PC-3 (cell line): Measurements from ENCODE around the gene LATS2. TPM values are rescaled to one million over a fixed set of nuclear protein-coding genes. Genes with fewer than 3 reads are reported as not detected.

Experiments
- ATAC-seq: fragments of 200-7000 bp; cut with Tn5 transposase; 2 replicates; pipeline ENCODE4 v1.9.1; 2020; ENCODE audit warnings: mild to moderate bottlenecking, moderate library complexity
- BruUV-seq: library from RNA; stranded (reverse); fragments of 400-500 nt; replicated peaks from 2 replicates; lab custom pipeline; 2021; lab: Mats Ljungman, UMichigan
- CTCF ChIA-PET: fragments of 300-600 bp; sonication (Branson Sonifier 250); formaldehyde crosslinking; loops from one replicate; lab custom pipeline; 2022; ENCODE audit warnings: antibody characterized with exemption; lab: Charles Lee
- POLR2A ChIA-PET: fragments of 300-600 bp; sonication (Branson Sonifier 250); formaldehyde crosslinking; loops from one replicate; lab custom pipeline; 2022; ENCODE audit warnings: antibody characterized with exemption; ENCODE audit not compliant: unreplicated experiment; lab: Charles Lee
- DNase-seq: peaks from one replicate; pipeline ENCODE4 v3.0.0-alpha.2; 2015
- H2AFZ ChIP-seq: fragments of 300-600 bp; sonication (generic); 2 replicates; pipeline ENCODE4 v1.6.0; 2016; ENCODE audit warnings: antibody characterized with exemption, low read length
- H3F3A ChIP-seq: fragments of 300-600 bp; sonication (generic); one replicate; pipeline ENCODE4 v1.6.0; 2017; ENCODE audit warnings: antibody characterized with exemption, low read length, control low read depth, mild to moderate bottlenecking; ENCODE audit not compliant: unreplicated experiment
- H3K27ac ChIP-seq: fragments of 300-600 bp; sonication (generic); 2 replicates; pipeline ENCODE4 v1.5.1; 2016; ENCODE audit warnings: mild to moderate bottlenecking, low read length
- H3K27me3 ChIP-seq: fragments of 300-600 bp; sonication (generic); 2 replicates; pipeline ENCODE4 v1.6.1; 2016; ENCODE audit warnings: low read length, mixed read lengths
- H3K36me3 ChIP-seq: fragments of 300-600 bp; sonication (generic); 2 replicates; pipeline ENCODE4 v1.6.1; 2016; ENCODE audit warnings: low read depth, mixed run types, low read length, mixed read lengths
- H3K4me1 ChIP-seq: fragments of 300-600 bp; sonication (generic); 2 replicates; pipeline ENCODE4 v1.5.1; 2016; ENCODE audit warnings: low read length; ENCODE audit not compliant: insufficient read depth
- H3K4me2 ChIP-seq: fragments of 300-600 bp; sonication (generic); 2 replicates; pipeline ENCODE4 v1.6.0; 2016; ENCODE audit warnings: low read length
- H3K4me3 ChIP-seq: fragments of 300-600 bp; sonication (generic); 2 replicates; pipeline ENCODE4 v1.5.1; 2016; ENCODE audit warnings: mild to moderate bottlenecking, low read length, mixed read lengths
- H3K79me2 ChIP-seq: fragments of 300-600 bp; sonication (generic); 2 replicates; pipeline ENCODE4 v1.6.1; 2017; ENCODE audit warnings: low read length, mixed read lengths
- H3K9ac ChIP-seq: fragments of 300-600 bp; sonication (generic); 2 replicates; pipeline ENCODE4 v1.6.0; 2016; ENCODE audit warnings: mild to moderate bottlenecking, low read length
- H3K9me2 ChIP-seq: fragments of 300-600 bp; sonication (generic); replicated peaks from 2 replicates; pipeline ENCODE4 v1.6.1; 2016; ENCODE audit warnings: mixed run types, low read length, mixed read lengths
- H3K9me3 ChIP-seq: fragments of 300-600 bp; sonication (generic); 2 replicates; pipeline ENCODE4 v1.6.1; 2016; ENCODE audit warnings: low read length, mixed read lengths
- H4K20me1 ChIP-seq: fragments of 300-600 bp; sonication (generic); 2 replicates; pipeline ENCODE4 v1.6.1; 2016; ENCODE audit warnings: low read length, mixed read lengths
- CTCF ChIP-seq: fragments of 300-600 bp; sonication (generic); conservative IDR thresholded peaks from 2 replicates; pipeline ENCODE4 v1.5.1; 2017; ENCODE audit warnings: antibody characterized with exemption, low read depth, mild to moderate bottlenecking, low read length
- EZH2 ChIP-seq: fragments of 300-600 bp; sonication (generic); IDR thresholded peaks from one replicate; pipeline ENCODE4 v1.6.1; 2017; ENCODE audit warnings: antibody characterized with exemption, mild to moderate bottlenecking, low read length; ENCODE audit not compliant: unreplicated experiment
- EZH2phosphoT487 ChIP-seq: fragments of 300-600 bp; sonication (generic); IDR thresholded peaks from 2 replicates; pipeline ENCODE4 v1.6.1; 2018; ENCODE audit warnings: mild to moderate bottlenecking, antibody characterized with exemption, low read length, borderline replicate concordance
- intact Hi-C: fragments of 100-400 bp; cut with micrococcal nuclease; formaldehyde crosslinking; loops from 2 replicates; pipeline ENCODE4 v1.9.0; 2023
- total RNA-seq: library from RNA; depleted of rRNA; stranded (reverse); fragments of >200 nt; gene quantifications from 2 replicates; pipeline ENCODE4 v1.2.3, GENCODE V29; 2014; rRNA removed

The LATS2 gene
- total RNA-seq, 1 experiment from 2014 or later = 11.0 TPM

- BruUV-seq = no TSS peak
- no peak for DNase-seq
- ChIA-PET POLR2A (no interaction called here), CTCF (no interaction called here)
- H2AFZ ChIP-seq = no peak overlapping the region
- no peaks in the 10 kb centered on the region for H3K9me3 ChIP-seq
- H3F3A ChIP-seq = no peaks in the 10 kb centered on the region
- H3K79me2 ChIP-seq = no peaks in the 10 kb centered on the region
- no peak for ATAC-seq
- TF ChIP-seq EZH2 (no peak), CTCF (no peak), EZH2phosphoT487 (no peak)
- no peak overlapping the region for H3K4me2 ChIP-seq
- no peak overlapping the region for H3K27ac ChIP-seq
- H3K4me3 ChIP-seq = no peak overlapping the region
- no peaks in the 10 kb centered on the region for H3K36me3 ChIP-seq
- no peak overlapping the region for H3K9ac ChIP-seq
- no peaks in the 10 kb centered on the region for H3K4me1 ChIP-seq
- intact Hi-C loops = loop anchor here (10.0 kb wide), 1 partner anchor 738 kb away; no protein-coding TSS in a partner anchor
- no peaks in the 10 kb centered on the region for H4K20me1 ChIP-seq
- H3K27me3 ChIP-seq = no peaks in the 10 kb centered on the region
- H3K9me2 ChIP-seq = no peaks in the 10 kb centered on the region
Observed at GRCh38 chr13:20923272-20923671, 138.1 kb downstream of the LATS2 start.

Other genes with a start within 250 kb of the LATS2 start
- gene XPO4, start 158.8 kb downstream of the LATS2 start, total RNA-seq = 38.5 and 39.9 TPM in 2 replicates
- gene SAP18, start 78.5 kb upstream of the LATS2 start, total RNA-seq = 54.8 and 83.8 TPM in 2 replicates
- 29.0 and 32.4 TPM in 2 replicates for gene SKA3, start 115.0 kb upstream of the LATS2 start, total RNA-seq
- 56.4 and 92.3 TPM in 2 replicates for gene MRPL57, start 115.1 kb upstream of the LATS2 start, total RNA-seq